Right lobe of liver (tissue), 4 donors: Measurements from ENCODE around the gene HOXA2.

Source experiments
- POLR2A ChIP-seq: fragments of 450-650 bp; IDR thresholded peaks from one replicate; pipeline ENCODE4 v1.6.1; 2017; ENCODE audit warnings: antibody characterized with exemption, mild to moderate bottlenecking
- TF ChIP-seq, protein P1 (sequence below), 4 donors: fragments of 200-600 bp in 3 of 4; fragments of 450-650 bp in 1 of 4; IDR thresholded peaks; one replicate each; pipeline versions ENCODE4 v1.5.1 to v1.8.0; 2016 to 2022; ENCODE audit warnings: antibody characterized with exemption in 4 of 4, mild to moderate bottlenecking in 2 of 4
- donor health status: DM: no; HTN: no; CAD: no.
- donor health status: DM: no; HTN: no; CAD: no.
- donor health status: DM: no; HTN: yes; CAD: no.

- TF ChIP-seq, protein P1, sequence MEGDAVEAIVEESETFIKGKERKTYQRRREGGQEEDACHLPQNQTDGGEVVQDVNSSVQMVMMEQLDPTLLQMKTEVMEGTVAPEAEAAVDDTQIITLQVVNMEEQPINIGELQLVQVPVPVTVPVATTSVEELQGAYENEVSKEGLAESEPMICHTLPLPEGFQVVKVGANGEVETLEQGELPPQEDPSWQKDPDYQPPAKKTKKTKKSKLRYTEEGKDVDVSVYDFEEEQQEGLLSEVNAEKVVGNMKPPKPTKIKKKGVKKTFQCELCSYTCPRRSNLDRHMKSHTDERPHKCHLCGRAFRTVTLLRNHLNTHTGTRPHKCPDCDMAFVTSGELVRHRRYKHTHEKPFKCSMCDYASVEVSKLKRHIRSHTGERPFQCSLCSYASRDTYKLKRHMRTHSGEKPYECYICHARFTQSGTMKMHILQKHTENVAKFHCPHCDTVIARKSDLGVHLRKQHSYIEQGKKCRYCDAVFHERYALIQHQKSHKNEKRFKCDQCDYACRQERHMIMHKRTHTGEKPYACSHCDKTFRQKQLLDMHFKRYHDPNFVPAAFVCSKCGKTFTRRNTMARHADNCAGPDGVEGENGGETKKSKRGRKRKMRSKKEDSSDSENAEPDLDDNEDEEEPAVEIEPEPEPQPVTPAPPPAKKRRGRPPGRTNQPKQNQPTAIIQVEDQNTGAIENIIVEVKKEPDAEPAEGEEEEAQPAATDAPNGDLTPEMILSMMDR (IDR thresholded peaks at IDR 0.05), result no peak
- peak; percentile 31 for TF ChIP-seq POLR2A
Measured at GRCh38 chr7:27108390-27109127, 6.1 kb upstream of the HOXA2 start.
